B cell (primary cell): ENCODE measurements around the gene RORB.

Experiments
- CTCF ChIP-seq: fragments of 200-600 bp; IDR thresholded peaks from one replicate; pipeline ENCODE4 v1.8.0; 2022; ENCODE audit warnings: antibody characterized with exemption, mild to moderate bottlenecking
- EZH2 ChIP-seq: IDR thresholded peaks from 2 replicates; pipeline ENCODE4 v1.6.1; 2012; ENCODE audit warnings: borderline replicate concordance, low read depth, mild to moderate bottlenecking, moderate library complexity, low read length; ENCODE audit not compliant: insufficient read depth, poor library complexity, severe bottlenecking

- TF ChIP-seq EZH2 (no peak), CTCF (no peak)
Observed at GRCh38 chr9:74642376-74642775, 145.2 kb downstream of the RORB start.
